G401.6 (cell line): ENCODE data around the gene PLEKHG4B.

ENCODE experiments used
- FAIRE-seq: peaks from 2 replicates; lab custom pipeline; 2012; peaks lifted over from hg19 to GRCh38; lab: Jason Lieb, UNC

Gene PLEKHG4B

GRCh38 chr5:170971-171800 lies 79.2 kb downstream of the PLEKHG4B start:
- no peak for FAIRE-seq

- FAIRE-seq = no peak
Measured at GRCh38 chr5:171801-172331, 79.9 kb downstream of the PLEKHG4B start.

- FAIRE-seq = no peak
Measured at GRCh38 chr5:172421-172820, 80.5 kb downstream of the PLEKHG4B start.

GRCh38 chr5:172841-173251 lies 80.9 kb downstream of the PLEKHG4B start:
- FAIRE-seq = no peak

GRCh38 chr5:173392-174290 lies 81.7 kb downstream of the PLEKHG4B start:
- FAIRE-seq = no peak

GRCh38 chr5:174291-174600 lies 82.3 kb downstream of the PLEKHG4B start:
- FAIRE-seq = no peak

- no peak for FAIRE-seq
Measured at GRCh38 chr5:174876-175465, 83.0 kb downstream of the PLEKHG4B start.

- no peak for FAIRE-seq
Measured at GRCh38 chr5:176296-176823, 84.4 kb downstream of the PLEKHG4B start.

GRCh38 chr5:178110-178509 lies 86.1 kb downstream of the PLEKHG4B start:
- no peak for FAIRE-seq

GRCh38 chr5:179401-179800 lies 87.4 kb downstream of the PLEKHG4B start:
- no peak for FAIRE-seq

GRCh38 chr5:180286-180918 lies 88.4 kb downstream of the PLEKHG4B start:
- no peak for FAIRE-seq

- no peak for FAIRE-seq
Measured at GRCh38 chr5:181160-181559, 89.2 kb downstream of the PLEKHG4B start.

GRCh38 chr5:181566-181965 lies 89.6 kb downstream of the PLEKHG4B start:
- no peak for FAIRE-seq

GRCh38 chr5:182126-182525 lies 90.2 kb downstream of the PLEKHG4B start:
- no peak for FAIRE-seq

GRCh38 chr5:184471-184870 lies 92.5 kb downstream of the PLEKHG4B start:
- no peak for FAIRE-seq

GRCh38 chr5:185095-186070 lies 93.4 kb downstream of the PLEKHG4B start:
- no peak for FAIRE-seq

- FAIRE-seq = no peak
Measured at GRCh38 chr5:186091-187041, 94.4 kb downstream of the PLEKHG4B start.

GRCh38 chr5:187042-187431 lies 95.1 kb downstream of the PLEKHG4B start:
- FAIRE-seq = no peak

GRCh38 chr5:187617-188451 lies 95.9 kb downstream of the PLEKHG4B start:
- no peak for FAIRE-seq
